HepG2 (cell line): ENCODE data around the gene SLC16A2. TPM values are rescaled to one million over a fixed set of nuclear protein-coding genes. Genes with fewer than 3 reads are reported as not detected.

Experiments used
- ATAC-seq: fragments of 200-7000 bp; cut with Tn5 transposase; 3 replicates; pipeline ENCODE4 v1.9.1; 2020; ENCODE audit warnings: mild to moderate bottlenecking, moderate library complexity
- BruUV-seq: library from RNA; stranded (reverse); fragments of 400-500 nt; replicated peaks from 2 replicates; lab custom pipeline; 2021; lab: Mats Ljungman, UMichigan
- CTCF ChIA-PET: fragments of 300-600 bp; formaldehyde crosslinking; extraction: SDS; loops from one replicate; lab custom pipeline; 2021; ENCODE audit warnings: low total read pairs, inconsistent platforms, low intra/inter-chr PET ratio; lab: Yijun Ruan, JAX
- POLR2A ChIA-PET: fragments of 350-600 bp; sonication (Branson Sonifier 250); formaldehyde crosslinking; loops from one replicate; lab custom pipeline; 2020; ENCODE audit warnings: antibody characterized with exemption, inconsistent platforms; lab: Yijun Ruan, JAX
- DNase-seq: peaks from one replicate; pipeline ENCODE4 v3.0.0-alpha.2; 2015; ENCODE audit warnings: low spot score
- FAIRE-seq: peaks from 3 replicates; lab custom pipeline; 2011; peaks lifted over from hg19 to GRCh38; lab: Jason Lieb, UNC
- H2AFZ ChIP-seq: one replicate; pipeline ENCODE4 v1.6.1; 2011; ENCODE audit warnings: low read length, inconsistent platforms
- H3K27ac ChIP-seq: fragments of 300-600 bp; 3 replicates; pipeline ENCODE4 v1.8.0; 2011; ENCODE audit warnings: mixed run types, mild to moderate bottlenecking, mixed read lengths, low read length, inconsistent platforms; ENCODE audit not compliant: insufficient read depth; ENCODE audit errors: extremely low read length
- H3K27me3 ChIP-seq, 2 experiments: fragments of 200-600 bp in 1 of 2; 2 replicates in 1 of 2; 3 replicates in 1 of 2; pipeline versions ENCODE4 v1.6.0 to v1.8.0; 2011; ENCODE audit warnings: low read length in 2 of 2, mild to moderate bottlenecking in 2 of 2, moderate library complexity in 2 of 2, inconsistent platforms in 1 of 2; ENCODE audit not compliant: insufficient read depth in 2 of 2, control insufficient read depth in 1 of 2
- H3K36me3 ChIP-seq, 2 experiments: fragments of 200-600 bp in 1 of 2; replicated peaks in 1 of 2; 2 replicates in 1 of 2; 3 replicates in 1 of 2; pipeline versions ENCODE4 v1.5.1 to v1.8.0; 2011; ENCODE audit warnings: low read length in 2 of 2, inconsistent platforms in 1 of 2; ENCODE audit not compliant: insufficient read depth in 2 of 2, control insufficient read depth in 1 of 2
- H3K4me1 ChIP-seq: 2 replicates; pipeline ENCODE4 v1.5.1; 2012; ENCODE audit warnings: low read length, inconsistent platforms; ENCODE audit not compliant: insufficient read depth
- H3K4me2 ChIP-seq: 2 replicates; pipeline ENCODE4 v1.6.0; 2011; ENCODE audit warnings: low read depth, low read length, inconsistent platforms
- H3K4me3 ChIP-seq, 3 experiments: fragments of 200-600 bp in 1 of 3; sonication (generic), shearing (Covaris generic) in 1 of 3; replicated peaks in 1 of 3; 2 replicates each; pipeline ENCODE4 v1.5.1; 2011 to 2016; ENCODE audit warnings: low read length in 3 of 3, inconsistent platforms in 2 of 3, low read depth in 2 of 3, mild to moderate bottlenecking in 2 of 3, control low read depth in 1 of 3, mixed read lengths in 1 of 3; ENCODE audit not compliant: insufficient read depth in 1 of 3
- H3K79me2 ChIP-seq: one replicate; pipeline ENCODE4 v1.6.1; 2011; ENCODE audit warnings: low read length, inconsistent platforms; ENCODE audit not compliant: insufficient read depth
- H3K9ac ChIP-seq: 2 replicates; pipeline ENCODE4 v1.6.0; 2011; ENCODE audit warnings: mild to moderate bottlenecking, low read depth, low read length, inconsistent platforms; ENCODE audit not compliant: insufficient read depth
- H3K9me3 ChIP-seq: 2 replicates; pipeline ENCODE4 v1.5.1; 2012; ENCODE audit warnings: mild to moderate bottlenecking, low read length
- H4K20me1 ChIP-seq: 2 replicates; pipeline ENCODE4 v1.6.0; 2011; ENCODE audit warnings: inconsistent platforms, mild to moderate bottlenecking, low read length, moderate library complexity; ENCODE audit not compliant: insufficient read depth
- EEA1 ChIP-seq: sonication (generic); formaldehyde crosslinking; IDR thresholded peaks from 2 replicates; pipeline ENCODE4 v1.5.1; 2020; ENCODE audit warnings: mild to moderate bottlenecking, missing genetic modification reagents, borderline replicate concordance
- KLF13 ChIP-seq: sonication (generic); formaldehyde crosslinking; IDR thresholded peaks from 2 replicates; pipeline ENCODE4 v1.4.0; 2020; ENCODE audit warnings: mild to moderate bottlenecking, missing genetic modification reagents
- NFE2L1 ChIP-seq: sonication (generic); formaldehyde crosslinking; IDR thresholded peaks from 2 replicates; pipeline ENCODE4 v1.4.0; 2020; ENCODE audit warnings: missing genetic modification reagents, mild to moderate bottlenecking, borderline replicate concordance
- PHF8 ChIP-seq: sonication (generic); formaldehyde crosslinking; IDR thresholded peaks from 2 replicates; pipeline ENCODE4 v1.5.0; 2020; ENCODE audit warnings: missing genetic modification reagents
- TBX2 ChIP-seq: sonication (generic); formaldehyde crosslinking; IDR thresholded peaks from 2 replicates; pipeline ENCODE4 v1.5.0; 2020; ENCODE audit warnings: missing genetic modification reagents, mild to moderate bottlenecking, borderline replicate concordance
- YEATS4 ChIP-seq: sonication (generic); formaldehyde crosslinking; IDR thresholded peaks from 2 replicates; pipeline ENCODE4 v1.4.0; 2020; ENCODE audit warnings: missing genetic modification reagents, borderline replicate concordance
- ZBTB33 ChIP-seq: sonication (generic); formaldehyde crosslinking; IDR thresholded peaks from 2 replicates; pipeline ENCODE4 v1.4.0; 2020; ENCODE audit warnings: missing genetic modification reagents
- ZBTB42 ChIP-seq: sonication (generic); formaldehyde crosslinking; IDR thresholded peaks from 2 replicates; pipeline ENCODE4 v1.5.0; 2020; ENCODE audit warnings: mild to moderate bottlenecking, missing genetic modification reagents
- ZNF331 ChIP-seq: sonication (generic); formaldehyde crosslinking; IDR thresholded peaks from 2 replicates; pipeline ENCODE4 v1.4.0; 2020; ENCODE audit warnings: missing genetic modification reagents
- ZNF558 ChIP-seq: sonication (generic); formaldehyde crosslinking; IDR thresholded peaks from 2 replicates; pipeline ENCODE4 v1.9.0; 2022; ENCODE audit warnings: mild to moderate bottlenecking, missing genetic modification reagents, borderline replicate concordance
- ZNF703 ChIP-seq: sonication (generic); formaldehyde crosslinking; IDR thresholded peaks from 2 replicates; pipeline ENCODE4 v1.5.1; 2020; ENCODE audit warnings: missing genetic modification reagents, mild to moderate bottlenecking, moderate library complexity, borderline replicate concordance
- ZNF776 ChIP-seq: sonication (generic); formaldehyde crosslinking; IDR thresholded peaks from 2 replicates; pipeline ENCODE4 v1.4.0; 2020; ENCODE audit warnings: mild to moderate bottlenecking, missing genetic modification reagents
- ZSCAN12 ChIP-seq: sonication (generic); formaldehyde crosslinking; IDR thresholded peaks from 2 replicates; pipeline ENCODE4 v1.9.0; 2021; ENCODE audit warnings: mild to moderate bottlenecking, missing genetic modification reagents
- WGBS: methylation state at CpG from one replicate; pipeline ENCODE4 v1.1.6; 2017; ENCODE audit warnings: low lambda C conversion rate; 5-methylcytosine and 5-hydroxymethylcytosine counted together
- in situ Hi-C: cut with HindIII; loops from 2 replicates; pipeline ENCODE4 v1.10.0; 2017; ENCODE audit warnings: low pct_unique_long_range_greater_than_20kb; ENCODE audit not compliant: extremely low pct_ligation_motif_present
- intact Hi-C: fragments of 100-400 bp; cut with micrococcal nuclease; formaldehyde crosslinking; loops from one replicate; pipeline ENCODE4 v1.10.0; 2022; ENCODE audit not compliant: unreplicated experiment
- polyA plus RNA-seq, 8 experiments: library from polyadenylated mRNA; depleted of rRNA in 3 of 8; stranded (reverse) in 7 of 8; unstranded in 1 of 8; fragments of >200 nt; fragmentation: Illumina TruSeq in 4 of 8; extraction: Trizol in 4 of 8; gene quantifications; 2 replicates each; pipeline versions ENCODE4 v1.2.1 to v1.2.3, GENCODE V29; 2011 to 2016; ENCODE audit warnings: low read depth in 4 of 8, missing spikeins in 1 of 8, mixed read lengths in 1 of 8; ENCODE audit not compliant: insufficient read depth in 1 of 8
- total RNA-seq, 5 experiments: library from RNA; depleted of rRNA; stranded (reverse); fragments of >200 nt; fragmentation: Illumina TruSeq; extraction: Trizol; gene quantifications; 2 replicates each; pipeline ENCODE4 v1.2.3, GENCODE V29; 2016; ENCODE audit warnings: low read depth in 1 of 5
- TF ChIP-seq, protein P1 (sequence below): sonication (generic); formaldehyde crosslinking; conservative IDR thresholded peaks from 2 replicates; pipeline ENCODE4 v1.8.0; 2022; ENCODE audit warnings: mild to moderate bottlenecking, moderate library complexity, missing genetic modification reagents
- TF ChIP-seq, protein P2 (sequence below): sonication (generic); formaldehyde crosslinking; IDR thresholded peaks from 2 replicates; pipeline ENCODE4 v1.9.0; 2021; ENCODE audit warnings: missing genetic modification reagents, borderline replicate concordance

SLC16A2 gene
- total and polyA plus RNA-seq, 2 of the 13 experiments (the other 11 are each of a cell fraction or from before 2014, with no cell fraction given) = 0.07 to 0.08 TPM

- WGBS = 0% methylated on average over 1 of the region's 2 CpGs
- TF ChIP-seq PHF8 (CRISPR knock-in tag) (no peak), YEATS4 (no peak), ZNF703 (no peak), EEA1 (CRISPR knock-in tag) (no peak), ZNF776 (CRISPR knock-in tag) (no peak), ZBTB33 (CRISPR knock-in tag) (no peak), ZSCAN12 (no peak), TBX2 (CRISPR knock-in tag) (no peak), ZNF331 (CRISPR knock-in tag) (no peak), KLF13 (no peak), ZNF558 (CRISPR knock-in tag) (no peak), NFE2L1 (CRISPR knock-in tag) (no peak), ZBTB42 (CRISPR knock-in tag) (no peak)
- TF ChIP-seq, protein P1, sequence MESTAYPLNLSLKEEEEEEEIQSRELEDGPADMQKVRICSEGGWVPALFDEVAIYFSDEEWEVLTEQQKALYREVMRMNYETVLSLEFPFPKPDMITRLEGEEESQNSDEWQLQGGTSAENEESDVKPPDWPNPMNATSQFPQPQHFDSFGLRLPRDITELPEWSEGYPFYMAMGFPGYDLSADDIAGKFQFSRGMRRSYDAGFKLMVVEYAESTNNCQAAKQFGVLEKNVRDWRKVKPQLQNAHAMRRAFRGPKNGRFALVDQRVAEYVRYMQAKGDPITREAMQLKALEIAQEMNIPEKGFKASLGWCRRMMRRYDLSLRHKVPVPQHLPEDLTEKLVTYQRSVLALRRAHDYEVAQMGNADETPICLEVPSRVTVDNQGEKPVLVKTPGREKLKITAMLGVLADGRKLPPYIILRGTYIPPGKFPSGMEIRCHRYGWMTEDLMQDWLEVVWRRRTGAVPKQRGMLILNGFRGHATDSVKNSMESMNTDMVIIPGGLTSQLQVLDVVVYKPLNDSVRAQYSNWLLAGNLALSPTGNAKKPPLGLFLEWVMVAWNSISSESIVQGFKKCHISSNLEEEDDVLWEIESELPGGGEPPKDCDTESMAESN (CRISPR knock-in tag) = no peak
- TF ChIP-seq, protein P2, sequence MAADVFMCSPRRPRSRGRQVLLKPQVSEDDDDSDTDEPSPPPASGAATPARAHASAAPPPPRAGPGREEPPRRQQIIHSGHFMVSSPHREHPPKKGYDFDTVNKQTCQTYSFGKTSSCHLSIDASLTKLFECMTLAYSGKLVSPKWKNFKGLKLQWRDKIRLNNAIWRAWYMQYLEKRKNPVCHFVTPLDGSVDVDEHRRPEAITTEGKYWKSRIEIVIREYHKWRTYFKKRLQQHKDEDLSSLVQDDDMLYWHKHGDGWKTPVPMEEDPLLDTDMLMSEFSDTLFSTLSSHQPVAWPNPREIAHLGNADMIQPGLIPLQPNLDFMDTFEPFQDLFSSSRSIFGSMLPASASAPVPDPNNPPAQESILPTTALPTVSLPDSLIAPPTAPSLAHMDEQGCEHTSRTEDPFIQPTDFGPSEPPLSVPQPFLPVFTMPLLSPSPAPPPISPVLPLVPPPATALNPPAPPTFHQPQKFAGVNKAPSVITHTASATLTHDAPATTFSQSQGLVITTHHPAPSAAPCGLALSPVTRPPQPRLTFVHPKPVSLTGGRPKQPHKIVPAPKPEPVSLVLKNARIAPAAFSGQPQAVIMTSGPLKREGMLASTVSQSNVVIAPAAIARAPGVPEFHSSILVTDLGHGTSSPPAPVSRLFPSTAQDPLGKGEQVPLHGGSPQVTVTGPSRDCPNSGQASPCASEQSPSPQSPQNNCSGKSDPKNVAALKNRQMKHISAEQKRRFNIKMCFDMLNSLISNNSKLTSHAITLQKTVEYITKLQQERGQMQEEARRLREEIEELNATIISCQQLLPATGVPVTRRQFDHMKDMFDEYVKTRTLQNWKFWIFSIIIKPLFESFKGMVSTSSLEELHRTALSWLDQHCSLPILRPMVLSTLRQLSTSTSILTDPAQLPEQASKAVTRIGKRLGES (CRISPR knock-in tag) = no peak
- Histone ChIP-seq H4K20me1 (no peaks in the 10 kb centered on the region), H2AFZ (no peak overlapping the region), H3K27ac (no peak overlapping the region), H3K9me3 (no peaks in the 10 kb centered on the region), H3K36me3 (no peaks in the 10 kb centered on the region), H3K79me2 (no peaks in the 10 kb centered on the region), H3K4me1 (no peaks in the 10 kb centered on the region), H3K27me3 (no peaks in the 10 kb centered on the region), H3K4me3 (no peak overlapping the region), H3K4me2 (no peak overlapping the region), H3K9ac (no peak overlapping the region)
- POLR2A ChIA-PET = no interaction called here
- no TSS peak for BruUV-seq
- in situ Hi-C loops = no loop called here
- FAIRE-seq (no peak), DNase-seq (no peak), ATAC-seq (no peak)
- CTCF ChIA-PET = no interaction called here
- intact Hi-C loops = no loop called here
Measured at GRCh38 chrX:74534569-74535038, 113.3 kb downstream of the SLC16A2 start.
